Stimulated activated CD4-positive, alpha-beta T cell treated with anti-CD3 and anti-CD28 coated beads, Interleukin-12 subunit alpha, Interleukin-12 subunit beta, amount 100 ng/mL, for 4 hours (primary cell): ENCODE data around the gene VEPH1.
"Not testable (repeated sequence)": the region's sequence is repeated elsewhere in the genome, so short reads cannot be mapped to it uniquely, and the experiment has no call there.

Experiments used
- DNase-seq: peaks from one replicate; pipeline ENCODE4 v3.0.0-alpha.2; 2020

VEPH1 gene

DNA sequence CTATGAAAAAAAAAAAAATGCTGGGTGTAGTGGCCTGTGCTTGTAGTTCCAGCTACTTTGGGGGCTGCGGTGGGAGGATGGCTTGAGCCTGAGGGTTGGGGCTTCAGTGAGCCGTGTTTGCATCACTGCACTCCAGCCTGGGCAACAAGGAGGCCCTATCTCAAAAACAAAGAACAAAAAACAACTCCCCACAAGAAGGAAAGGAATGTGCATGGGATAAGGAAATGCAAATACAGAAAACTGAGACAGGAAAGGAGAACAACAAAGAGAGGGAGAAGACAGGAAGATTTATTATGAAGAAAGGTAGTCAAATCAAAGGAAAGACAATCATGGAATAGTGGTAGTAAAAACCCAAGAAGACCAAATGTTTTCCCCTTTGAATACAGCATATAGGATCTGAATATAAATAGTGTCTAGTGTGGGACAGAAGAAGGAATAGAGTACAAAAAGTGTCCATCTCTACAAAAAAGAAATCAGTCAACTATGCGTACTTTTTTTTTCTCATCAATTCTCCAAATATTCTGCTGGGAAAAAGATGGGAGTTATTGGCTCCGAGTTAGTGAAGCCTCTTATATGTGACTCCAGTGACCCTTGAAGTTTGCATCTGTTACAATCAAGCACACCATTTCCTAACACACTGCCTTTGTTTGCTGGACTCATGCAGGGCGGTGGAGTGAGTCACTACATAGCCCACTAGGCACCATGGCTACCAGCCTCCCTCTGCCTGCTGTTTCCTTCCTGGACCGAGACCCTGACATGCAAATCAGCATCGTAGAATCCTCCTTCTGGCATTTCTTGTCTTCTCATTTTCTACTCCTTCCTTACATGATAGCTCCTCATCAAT is 167.8 kb downstream of the VEPH1 start:
- DNase-seq = no peak

DNA sequence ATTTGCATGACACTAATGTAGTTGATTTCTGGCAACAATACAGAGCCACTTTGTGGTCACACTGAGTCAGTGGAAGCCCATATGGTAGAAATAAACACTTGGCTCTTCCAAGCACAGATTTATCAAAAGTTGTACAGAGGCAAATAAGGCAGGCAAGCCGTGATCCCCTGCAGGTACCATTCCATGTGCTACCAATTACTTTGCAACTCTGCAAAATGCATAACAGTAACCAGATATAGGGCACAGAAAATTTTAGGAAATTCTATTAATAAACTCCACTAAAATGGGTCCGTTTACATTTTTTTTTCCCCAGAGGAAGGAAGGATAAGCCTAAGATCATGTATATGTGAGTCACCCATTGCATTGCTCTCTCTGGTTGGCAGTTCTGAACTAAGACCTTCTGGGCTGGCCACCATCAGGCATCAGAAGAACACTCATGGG is 169.6 kb downstream of the VEPH1 start:
- DNase-seq = no peak

DNA sequence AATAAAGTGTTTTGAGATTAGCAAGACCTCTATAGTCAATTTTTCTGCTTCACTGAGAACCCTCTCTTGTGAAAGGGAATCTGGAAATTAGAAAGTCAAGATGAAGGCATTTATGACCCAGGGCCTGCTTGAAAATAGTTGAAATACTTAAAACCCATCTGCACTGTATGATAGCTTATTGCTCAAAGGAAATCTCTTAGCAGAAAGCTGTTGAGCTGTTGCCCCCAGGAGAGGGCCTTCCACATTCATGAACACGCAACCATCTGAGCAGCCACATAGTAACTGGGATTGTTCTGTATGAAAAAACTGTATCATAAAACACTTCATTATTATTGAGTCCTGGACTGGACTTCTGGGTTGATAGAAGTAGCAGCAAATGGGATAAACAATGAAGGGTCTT is 173.0 kb downstream of the VEPH1 start:
- DNase-seq = no peak

DNA sequence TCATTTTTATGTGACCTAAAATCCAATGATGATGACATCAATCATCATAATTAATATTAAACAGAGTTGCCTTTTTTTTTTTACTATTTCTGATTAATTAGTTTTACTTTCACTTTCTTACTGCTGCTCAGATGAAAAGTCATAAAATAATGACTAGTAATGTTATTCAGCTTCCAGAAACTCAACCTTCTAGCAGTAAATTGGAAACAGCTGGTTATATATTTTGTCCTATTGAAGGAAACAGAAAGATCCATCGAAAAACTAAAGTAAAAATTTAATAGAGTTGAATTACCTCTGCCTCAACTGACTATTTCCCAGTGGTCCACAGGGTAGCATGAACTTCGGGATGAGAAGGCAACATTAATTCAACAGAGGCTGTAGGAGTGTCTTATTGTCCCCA is 173.7 kb downstream of the VEPH1 start:
- DNase-seq = no peak

DNA sequence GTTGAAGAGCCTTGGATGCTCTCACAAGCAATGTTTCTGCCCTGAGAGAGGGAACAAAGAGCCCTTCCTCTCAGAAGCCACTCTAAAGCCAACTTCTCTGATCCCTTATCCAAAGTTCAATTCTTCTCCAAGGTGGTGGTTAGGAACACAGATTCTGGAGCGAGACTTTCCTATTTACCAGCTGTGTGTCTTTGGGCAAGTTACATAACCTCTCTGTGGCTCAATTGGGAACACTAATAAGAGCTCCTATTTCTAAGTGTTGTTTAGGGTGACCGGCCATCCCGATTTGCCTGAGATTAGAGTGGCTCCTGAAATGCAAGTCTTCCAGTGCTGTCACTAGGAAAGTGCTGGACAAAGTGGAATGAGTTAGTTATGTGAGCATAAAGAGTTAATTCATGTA is 175.4 kb downstream of the VEPH1 start:
- no peak for DNase-seq

DNA sequence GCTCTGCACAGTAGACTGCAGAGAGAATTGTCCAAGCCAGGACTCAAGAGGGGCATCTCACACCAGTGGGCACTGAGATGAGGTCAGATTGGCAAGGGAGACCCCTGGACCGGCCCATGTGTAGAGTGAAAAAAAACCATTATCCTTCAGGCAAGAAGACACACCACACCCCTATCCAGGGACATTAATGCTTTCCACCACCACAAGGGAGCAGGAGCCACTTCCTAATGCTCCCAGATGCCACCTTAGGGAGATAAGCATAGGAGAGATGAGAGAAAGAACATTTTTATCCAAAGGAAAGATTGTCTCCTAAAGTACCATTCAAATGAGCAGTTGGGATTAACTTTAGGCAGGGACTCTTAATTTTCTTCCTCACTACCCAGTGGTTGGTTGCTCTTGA is 176.2 kb downstream of the VEPH1 start:
- no peak for DNase-seq

DNA sequence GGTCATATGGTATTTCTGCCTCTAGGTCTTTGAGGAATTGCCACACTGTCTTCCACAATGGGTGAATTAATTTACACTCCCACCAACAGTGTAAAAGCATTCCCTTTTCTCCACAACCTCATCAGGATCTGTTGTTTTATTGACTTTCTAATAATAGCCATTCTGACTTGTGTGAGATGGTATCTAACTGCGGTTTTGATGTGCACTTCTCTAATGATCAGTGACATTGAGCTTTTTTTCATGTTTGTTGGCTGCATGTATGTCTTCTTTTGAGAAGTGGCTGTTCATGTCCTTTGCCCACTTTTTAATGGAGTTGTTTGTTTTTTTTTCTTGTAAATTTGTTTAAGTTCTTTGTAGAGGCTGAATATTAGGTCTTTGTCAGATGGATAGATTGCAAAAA is 178.3 kb downstream of the VEPH1 start:
- not testable (repeated sequence) for DNase-seq

DNA sequence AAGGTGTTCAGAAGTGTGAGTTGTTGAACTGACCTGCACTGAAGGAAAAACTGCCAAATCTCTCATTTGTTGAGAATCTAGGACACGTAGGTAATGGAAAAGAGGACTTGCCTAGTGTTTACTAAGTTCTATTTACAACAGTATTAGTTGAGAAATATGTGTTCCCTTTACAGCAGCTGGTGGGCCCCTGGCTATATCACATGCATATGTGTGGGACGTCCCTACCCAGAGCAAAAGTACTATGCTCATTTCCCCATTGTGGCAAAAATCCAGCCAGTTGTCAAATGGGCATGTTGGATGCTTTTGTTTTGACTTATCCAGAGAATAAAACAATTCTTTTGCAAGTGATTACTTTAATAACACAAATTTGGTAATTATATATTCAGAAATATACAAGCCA is 179.9 kb downstream of the VEPH1 start:
- no peak for DNase-seq

DNA sequence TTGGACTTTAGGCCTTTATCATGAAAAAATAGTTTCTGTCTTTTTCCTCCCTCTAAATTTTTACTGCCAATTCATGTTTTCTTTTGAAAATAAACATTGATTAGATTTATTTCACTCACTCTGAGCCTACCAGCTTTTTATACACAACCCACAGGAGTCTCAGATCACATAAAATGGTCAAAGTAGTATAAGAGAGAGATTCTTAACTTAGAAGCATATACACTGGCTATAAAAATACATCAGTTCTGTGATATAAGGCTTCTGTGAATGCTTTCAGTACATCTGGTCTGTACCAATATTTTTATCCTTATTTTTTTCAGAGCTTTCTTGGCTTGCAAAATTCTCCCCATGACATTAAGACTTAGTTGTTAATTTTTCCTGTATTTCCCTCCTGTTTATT is 183.5 kb downstream of the VEPH1 start:
- DNase-seq = no peak

DNA sequence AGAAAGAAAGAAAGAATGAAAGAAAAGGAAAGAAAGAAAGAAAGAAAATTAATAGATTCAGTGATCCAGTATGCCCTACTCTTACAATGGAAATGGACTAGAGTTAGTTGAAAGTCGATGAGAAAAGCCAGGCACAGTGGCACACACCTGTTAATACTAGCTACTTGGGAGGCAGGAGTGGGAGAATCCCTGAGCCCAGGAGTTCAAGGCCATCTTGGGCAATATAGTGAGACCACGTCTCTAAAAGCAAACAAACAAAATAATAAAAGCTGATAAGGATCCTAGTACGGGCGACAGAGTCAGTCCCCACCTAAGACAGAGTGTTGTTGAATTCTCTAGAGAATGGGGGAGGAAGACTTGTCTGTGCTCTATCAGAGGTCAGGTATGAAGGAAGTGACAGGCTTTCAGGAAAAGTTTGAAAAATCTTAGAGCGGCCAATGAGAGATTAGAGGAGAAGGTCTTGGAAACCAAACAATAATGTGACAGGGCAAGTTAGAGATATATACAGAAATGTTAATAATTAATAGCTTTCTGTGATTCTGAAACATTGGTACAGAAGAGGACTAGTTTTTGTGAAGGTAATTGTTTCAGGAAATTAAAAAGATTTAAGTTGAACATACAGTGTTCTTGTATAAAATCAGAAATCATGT is 184.5 kb downstream of the VEPH1 start:
- no peak for DNase-seq

DNA sequence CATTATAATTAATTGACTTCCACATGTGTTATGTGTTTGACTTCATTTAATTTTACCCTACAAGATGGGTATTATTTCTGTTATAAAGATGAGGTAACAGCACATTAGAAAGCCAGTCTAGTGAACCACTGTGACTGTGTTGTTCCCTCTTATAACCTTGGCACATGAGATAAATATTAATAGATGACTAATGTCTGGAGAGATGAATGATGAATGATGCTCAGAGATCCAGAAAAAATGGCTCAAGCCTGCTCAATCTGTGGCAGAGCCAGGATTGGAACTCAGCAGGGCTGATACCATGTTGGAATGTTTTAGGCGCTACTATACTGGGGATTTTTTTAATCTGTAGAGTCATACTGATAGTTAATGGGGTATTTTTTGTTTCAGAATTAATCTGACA is 185.3 kb downstream of the VEPH1 start:
- DNase-seq = no peak

DNA sequence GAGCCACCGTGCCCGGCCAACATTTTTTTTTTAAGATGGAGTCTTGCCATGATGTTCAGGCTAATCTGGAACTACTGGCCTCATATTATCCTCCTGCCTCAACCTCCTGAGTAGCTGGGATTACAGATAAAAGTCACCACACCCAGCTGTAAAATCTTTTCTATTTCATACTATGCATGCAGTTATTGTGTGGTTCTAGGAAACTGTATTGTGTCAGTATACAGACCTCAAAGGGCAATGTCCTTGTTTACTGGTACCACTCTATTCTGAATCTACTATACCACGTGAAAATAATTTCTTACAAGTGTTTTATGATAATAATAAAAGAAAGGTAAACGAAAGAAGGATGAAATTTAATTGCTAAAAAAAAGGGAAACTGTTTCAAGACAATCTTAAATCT is 190.0 kb downstream of the VEPH1 start:
- no peak for DNase-seq

DNA sequence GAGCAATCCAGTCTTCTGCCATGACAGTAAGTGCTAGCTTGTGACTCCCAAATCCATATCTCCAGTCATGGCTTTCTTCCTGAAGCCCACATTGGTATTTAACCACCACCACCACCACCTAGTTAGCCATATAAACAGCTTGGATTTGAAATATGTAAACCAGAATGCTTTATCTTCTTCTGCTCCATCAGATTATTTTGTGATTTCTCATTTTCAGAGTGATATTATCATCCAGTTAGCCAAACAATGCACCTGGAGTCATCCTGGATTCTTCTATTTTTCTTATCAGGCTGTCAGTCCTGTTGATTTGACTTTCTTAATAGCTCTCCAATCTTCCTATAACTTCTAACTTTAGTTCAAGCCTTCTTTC is 190.9 kb downstream of the VEPH1 start:
- DNase-seq = no peak

DNA sequence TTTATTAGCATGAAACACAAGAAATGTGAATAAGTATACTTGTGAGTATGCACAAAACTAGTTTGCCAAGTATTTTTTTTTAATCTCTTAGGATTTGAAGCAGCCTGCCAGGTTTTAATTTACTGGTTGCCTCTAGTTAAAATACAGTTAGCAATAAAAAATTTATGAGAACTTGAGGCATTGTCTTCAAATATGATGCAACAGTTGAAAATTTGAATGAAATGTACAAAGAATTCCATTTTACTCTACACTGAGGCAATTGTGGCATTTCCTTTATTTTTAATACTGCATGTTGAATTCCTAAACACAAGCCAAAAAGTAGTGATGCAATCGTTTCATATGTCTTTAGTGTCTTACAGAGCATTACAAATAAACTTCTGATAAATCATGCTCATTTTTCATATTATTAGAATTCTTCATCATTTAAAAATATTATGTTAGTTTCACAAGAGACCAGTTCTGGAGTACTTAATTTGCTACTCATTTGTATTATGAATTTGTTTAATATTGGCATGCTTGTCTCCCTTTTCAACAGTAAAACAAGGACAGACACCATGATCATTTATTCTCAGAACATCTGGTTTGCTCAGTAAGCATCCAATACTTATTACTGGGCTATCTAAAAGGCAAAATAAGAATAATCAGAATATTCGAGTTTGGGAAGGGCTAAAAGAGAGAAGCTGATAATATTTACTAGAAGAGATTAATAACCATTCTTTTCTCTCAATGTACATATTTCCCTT is 191.4 kb downstream of the VEPH1 start:
- DNase-seq = no peak

DNA sequence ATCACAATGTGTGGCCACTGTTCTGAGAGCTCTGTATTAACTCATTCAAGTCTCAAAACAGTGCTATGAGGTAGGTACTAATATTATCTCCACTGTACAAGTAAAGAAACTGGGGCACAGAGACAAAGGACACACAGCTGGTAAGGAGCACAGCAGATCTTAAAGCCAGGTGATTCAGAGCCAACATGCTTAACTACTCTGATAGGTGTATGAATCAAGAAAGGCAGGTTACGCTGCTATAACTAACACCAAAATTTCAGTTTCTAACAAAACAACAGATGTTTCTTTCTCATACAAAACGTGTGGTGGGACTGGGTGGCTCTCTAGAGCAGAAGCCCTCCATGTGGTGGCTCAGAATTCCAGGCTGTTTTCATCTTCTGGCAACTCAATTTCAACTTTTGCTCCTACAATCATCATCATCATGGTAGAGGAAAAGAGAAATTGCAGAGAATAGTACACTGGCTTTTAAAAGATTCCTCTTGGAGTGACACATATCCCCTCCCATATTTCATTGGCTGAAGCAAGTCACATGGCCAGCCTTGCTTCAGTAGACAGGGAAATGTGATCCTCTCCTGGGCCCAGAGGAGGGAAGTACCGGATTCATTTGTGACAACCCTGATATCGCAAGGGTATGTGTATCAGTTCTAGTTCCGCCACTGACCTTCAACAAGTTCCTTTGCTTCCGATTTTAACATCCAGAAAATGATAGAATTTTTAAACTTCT is 192.7 kb downstream of the VEPH1 start:
- no peak for DNase-seq

DNA sequence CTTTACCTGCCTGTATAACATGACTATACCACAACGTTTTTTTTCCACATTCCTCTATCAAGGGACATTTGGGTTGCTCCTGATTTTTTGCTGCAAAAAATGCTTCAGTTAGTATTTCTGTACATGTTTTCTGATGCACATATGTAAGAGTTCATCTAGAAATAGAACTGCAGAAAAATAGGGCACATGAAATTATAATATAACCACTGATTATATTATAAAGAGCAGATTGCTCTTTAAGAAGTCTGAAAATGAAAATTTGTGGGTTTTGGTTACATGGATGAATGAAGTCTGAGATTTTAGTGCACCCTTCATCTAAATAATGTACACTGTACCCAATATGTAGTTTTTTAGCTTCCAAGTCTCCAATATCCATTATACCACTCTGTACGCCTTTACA is 196.7 kb downstream of the VEPH1 start:
- DNase-seq = no peak

DNA sequence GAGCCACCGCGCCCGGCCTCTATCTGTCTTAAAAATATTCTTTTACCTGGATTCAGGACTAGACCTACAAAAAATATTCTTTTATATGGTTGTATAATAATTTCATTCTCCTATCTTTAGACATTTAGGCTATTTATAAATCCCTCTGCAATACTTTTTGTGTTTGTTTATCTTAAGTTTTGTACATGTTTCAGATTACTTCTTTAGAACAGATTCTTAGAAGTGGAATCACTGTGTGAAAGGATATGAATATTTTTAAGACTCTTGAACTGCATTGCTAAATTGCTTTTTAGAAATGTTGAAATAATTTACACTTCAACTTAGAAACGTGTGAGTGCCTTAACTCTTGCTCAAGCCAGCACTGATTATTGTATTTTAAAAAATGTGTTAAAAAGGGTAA is 197.8 kb downstream of the VEPH1 start:
- no peak for DNase-seq

DNA sequence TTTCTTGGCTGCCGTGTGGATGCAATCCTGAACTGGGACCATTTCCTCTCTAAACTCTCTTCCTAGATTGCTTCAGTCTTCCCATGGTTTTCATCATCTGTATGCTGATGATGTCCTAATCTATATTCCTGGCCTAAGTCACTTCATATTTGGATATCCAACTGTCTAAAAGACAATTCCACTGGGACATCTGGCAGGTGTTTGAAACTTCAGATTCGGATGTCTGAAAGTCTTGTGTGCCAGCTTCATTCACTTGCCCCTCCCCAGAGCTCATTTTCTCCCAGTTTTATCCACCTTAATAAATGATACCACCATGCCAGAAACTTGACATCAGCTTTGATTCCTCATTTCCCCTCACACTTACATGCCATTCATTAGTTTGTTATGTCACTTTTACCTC is 201.5 kb downstream of the VEPH1 start:
- DNase-seq = no peak

DNA sequence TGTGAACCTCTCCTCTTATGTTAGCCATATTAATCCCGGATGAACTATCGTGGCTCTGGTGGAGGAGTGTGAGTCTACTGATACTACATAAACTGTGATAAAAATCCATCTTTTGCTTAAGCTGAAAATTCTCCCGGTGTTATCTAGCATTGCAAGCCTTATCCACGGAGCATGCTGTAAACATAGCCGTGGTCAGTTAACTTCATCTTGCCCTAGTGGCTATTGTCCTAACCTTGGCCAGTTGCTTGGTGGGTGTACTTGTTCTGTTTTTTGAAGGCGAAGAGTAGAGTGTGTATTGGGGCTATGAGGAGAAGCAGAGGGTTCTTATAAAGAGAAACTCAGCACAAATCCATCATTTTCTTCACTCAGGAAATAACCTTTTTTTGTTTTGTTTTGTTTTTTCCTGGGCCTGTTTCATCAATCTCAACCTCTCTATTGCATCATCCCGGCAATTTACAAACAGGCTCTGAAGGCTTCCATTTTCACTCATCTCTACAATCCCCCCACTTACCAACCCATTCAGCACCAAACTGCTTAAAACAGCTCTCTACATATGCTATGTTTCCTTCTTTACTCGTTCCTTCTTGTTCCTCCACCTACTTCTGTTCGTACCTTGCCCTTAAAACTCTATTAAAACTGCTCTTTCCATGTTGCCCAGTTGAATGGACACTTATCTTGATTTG is 202.1 kb downstream of the VEPH1 start:
- DNase-seq = no peak

DNA sequence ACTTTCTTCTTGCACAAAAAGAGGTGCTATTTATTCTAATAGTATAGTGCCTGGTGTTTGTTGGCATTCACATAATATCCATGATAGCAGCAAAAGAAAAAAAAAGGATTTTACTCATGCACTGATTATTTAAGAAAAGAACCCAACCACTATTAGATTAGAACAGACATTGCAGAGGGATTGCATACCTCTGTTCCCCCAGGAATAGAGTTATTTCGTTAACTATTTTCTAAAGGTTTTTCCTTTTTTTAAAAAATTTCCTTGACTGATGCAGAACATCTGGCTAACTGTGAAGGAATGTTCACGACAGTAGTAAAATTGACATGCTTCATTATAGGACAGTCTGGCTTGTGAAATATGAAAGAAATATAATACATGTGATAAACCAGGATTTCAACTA is 203.1 kb downstream of the VEPH1 start:
- no peak for DNase-seq

DNA sequence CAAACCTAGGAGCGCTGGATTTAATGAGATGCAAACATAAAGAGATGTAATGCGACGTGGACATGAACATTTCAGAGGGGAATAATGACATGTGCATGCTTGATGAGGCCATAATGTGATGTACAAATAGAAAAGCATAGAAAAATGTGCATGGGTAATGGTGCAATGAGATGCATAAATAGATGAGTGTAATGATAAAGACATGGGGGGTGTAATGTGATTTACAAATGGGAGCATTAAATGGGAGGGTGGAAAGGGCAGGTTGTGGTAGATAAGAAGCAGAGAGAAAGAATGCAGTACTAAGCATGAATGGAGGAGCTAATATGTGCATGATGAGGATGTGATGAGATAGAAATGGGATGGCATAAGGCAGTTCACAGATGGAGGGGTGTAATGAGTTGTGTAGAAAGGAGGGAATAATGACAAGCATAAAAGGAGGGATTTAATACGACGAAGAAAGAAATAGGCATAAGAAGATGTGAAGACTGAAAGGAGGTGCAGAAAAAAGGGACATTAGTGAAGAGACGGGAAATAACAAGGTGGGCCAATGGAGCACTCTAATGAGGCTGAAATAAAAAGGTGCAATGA is 205.8 kb downstream of the VEPH1 start:
- DNase-seq = no peak

DNA sequence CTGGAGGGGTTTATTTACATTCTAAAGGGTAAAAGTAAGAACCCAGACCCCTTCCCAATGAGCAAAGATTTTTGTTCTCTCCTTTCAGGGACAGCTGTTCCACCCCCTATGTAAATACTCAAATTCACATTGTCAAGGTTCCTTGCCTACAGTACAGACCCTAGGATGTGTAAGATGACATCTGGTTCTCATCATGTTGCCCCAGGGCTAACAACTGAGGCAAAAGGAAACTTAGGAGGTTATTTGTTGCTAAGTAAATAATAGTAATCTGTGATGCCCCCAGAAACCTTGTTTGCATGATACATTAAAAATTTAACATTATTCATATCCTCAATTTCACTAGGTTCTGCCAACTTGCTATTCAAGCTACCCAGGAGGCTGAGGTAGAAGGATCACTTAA is 208.3 kb downstream of the VEPH1 start:
- no peak for DNase-seq
